ENCODE measurements around the gene ZBTB42.

- TF ChIP-seq CTCF (IDR thresholded peaks at IDR 0.05) (no peak), POLR2AphosphoS5 (IDR thresholded peaks at IDR 0.05) (no peak)
Measured at GRCh38 chr14:104779776-104780512, 21.0 kb upstream of the ZBTB42 start.

All from prostate gland (tissue), 2 donors.